WTC11 (cell line): ENCODE data around the gene CHST13. TPM values are rescaled to one million over a fixed set of nuclear protein-coding genes. Genes with fewer than 3 reads are reported as not detected.

ENCODE experiments used
- ATAC-seq: fragments of 200-7000 bp; cut with Tn5 transposase; 2 replicates; pipeline ENCODE4 v1.10.0; 2021; ENCODE audit warnings: mild to moderate bottlenecking, moderate library complexity
- CTCF ChIA-PET: fragments of 300-600 bp; sonication (Branson Sonifier 250); formaldehyde crosslinking; loops from one replicate; lab custom pipeline; 2021; ENCODE audit warnings: antibody characterized with exemption; lab: Charles Lee
- POLR2A ChIA-PET: fragments of 350-600 bp; sonication (Branson Sonifier 250); formaldehyde crosslinking; loops from one replicate; lab custom pipeline; 2021; ENCODE audit warnings: antibody characterized with exemption; lab: Charles Lee
- DNase-seq: peaks from one replicate; pipeline ENCODE4 v3.0.0; 2021; ENCODE audit warnings: low spot score
- H3K27ac Mint-ChIP-seq: 2 replicates; pipeline ENCODE4 v1.8.0; 2021; ENCODE audit warnings: mixed read lengths
- H3K27me3 Mint-ChIP-seq: 2 replicates; pipeline ENCODE4 v1.8.0; 2021; ENCODE audit warnings: low read depth, mild to moderate bottlenecking, moderate library complexity, mixed read lengths
- H3K36me3 Mint-ChIP-seq: 2 replicates; pipeline ENCODE4 v1.8.0; 2021; ENCODE audit warnings: mixed read lengths
- H3K4me1 Mint-ChIP-seq: 2 replicates; pipeline ENCODE4 v1.8.0; 2022; ENCODE audit warnings: mixed read lengths
- H3K4me3 Mint-ChIP-seq: 2 replicates; pipeline ENCODE4 v1.8.0; 2021; ENCODE audit warnings: mild to moderate bottlenecking, moderate library complexity, mixed read lengths
- H3K9me3 Mint-ChIP-seq: 2 replicates; pipeline ENCODE4 v1.8.0; 2021; ENCODE audit warnings: mixed read lengths
- CDX4 ChIP-seq: fragments of 250-450 bp; sonication (Bioruptor Pico); IDR thresholded peaks from 2 replicates; pipeline ENCODE4 v1.9.0; 2021; ENCODE audit warnings: moderate library complexity, mild to moderate bottlenecking, inconsistent platforms, borderline replicate concordance
- CREM ChIP-seq: sonication (generic); formaldehyde crosslinking; IDR thresholded peaks from 2 replicates; pipeline ENCODE4 v1.8.1; 2022; ENCODE audit warnings: mild to moderate bottlenecking, missing genetic modification reagents, moderate library complexity
- FOXK1 ChIP-seq: sonication (generic); formaldehyde crosslinking; IDR thresholded peaks from 2 replicates; pipeline ENCODE4 v1.8.0; 2022; ENCODE audit warnings: mild to moderate bottlenecking, moderate library complexity, missing genetic modification reagents
- FOXP4 ChIP-seq: sonication (generic); formaldehyde crosslinking; IDR thresholded peaks from 2 replicates; pipeline ENCODE4 v1.8.0; 2022; ENCODE audit warnings: mild to moderate bottlenecking, missing genetic modification reagents
- PRDM15 ChIP-seq: sonication (generic); formaldehyde crosslinking; IDR thresholded peaks from 2 replicates; pipeline ENCODE4 v1.8.0; 2022; ENCODE audit warnings: missing genetic modification reagents
- RORB ChIP-seq: fragments of 250-450 bp; sonication (Bioruptor Pico); IDR thresholded peaks from 2 replicates; pipeline ENCODE4 v1.9.0; 2021; ENCODE audit warnings: mild to moderate bottlenecking
- SP1 ChIP-seq: sonication (generic); formaldehyde crosslinking; conservative IDR thresholded peaks from 2 replicates; pipeline ENCODE4 v1.8.1; 2022; ENCODE audit warnings: missing genetic modification reagents
- ZNF232 ChIP-seq: sonication (generic); formaldehyde crosslinking; IDR thresholded peaks from 2 replicates; pipeline ENCODE4 v1.8.0; 2022; ENCODE audit warnings: mild to moderate bottlenecking, missing genetic modification reagents
- total RNA-seq: library from RNA; stranded (reverse); gene quantifications from 3 replicates; pipeline ENCODE4 v1.2.3, GENCODE V29; 2021
- TF ChIP-seq, protein P1 (sequence below): sonication (generic); formaldehyde crosslinking; IDR thresholded peaks from 2 replicates; pipeline ENCODE4 v1.8.1; 2023; ENCODE audit warnings: mild to moderate bottlenecking, missing genetic modification reagents, moderate library complexity
- TF ChIP-seq, protein P2 (sequence below): sonication (generic); formaldehyde crosslinking; IDR thresholded peaks from 2 replicates; pipeline ENCODE4 v1.8.0; 2023; ENCODE audit warnings: mild to moderate bottlenecking, missing genetic modification reagents
- TF ChIP-seq, protein P3 (sequence below): sonication (generic); formaldehyde crosslinking; IDR thresholded peaks from 2 replicates; pipeline ENCODE4 v1.8.1; 2022; ENCODE audit warnings: mild to moderate bottlenecking, moderate library complexity, missing genetic modification reagents

Gene CHST13
- total RNA-seq, 1 experiment from 2014 or later = 4.1 TPM

- Mint-ChIP-seq H3K27me3 (no peaks in the 10 kb centered on the region), H3K9me3 (no peaks in the 10 kb centered on the region), H3K27ac (peak within 1 kb of the TSS; percentile 61), H3K36me3 (peaks cover 13% of the 10 kb centered on the region), H3K4me1 (peaks cover 39% of the 10 kb centered on the region), H3K4me3 (peak within 1 kb of the TSS; percentile 89)
- TF ChIP-seq SP1 (CRISPR knock-in tag) = peak; percentile 71
- TF ChIP-seq FOXK1 (CRISPR knock-in tag) = 0 out of 2 replicates have a peak, but pooled peaks have one; percentile 17
- TF ChIP-seq, protein P1, sequence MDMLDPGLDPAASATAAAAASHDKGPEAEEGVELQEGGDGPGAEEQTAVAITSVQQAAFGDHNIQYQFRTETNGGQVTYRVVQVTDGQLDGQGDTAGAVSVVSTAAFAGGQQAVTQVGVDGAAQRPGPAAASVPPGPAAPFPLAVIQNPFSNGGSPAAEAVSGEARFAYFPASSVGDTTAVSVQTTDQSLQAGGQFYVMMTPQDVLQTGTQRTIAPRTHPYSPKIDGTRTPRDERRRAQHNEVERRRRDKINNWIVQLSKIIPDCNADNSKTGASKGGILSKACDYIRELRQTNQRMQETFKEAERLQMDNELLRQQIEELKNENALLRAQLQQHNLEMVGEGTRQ (CRISPR knock-in tag) = 0 out of 2 replicates have a peak, but pooled peaks have one; percentile 5
- TF ChIP-seq, protein P2, sequence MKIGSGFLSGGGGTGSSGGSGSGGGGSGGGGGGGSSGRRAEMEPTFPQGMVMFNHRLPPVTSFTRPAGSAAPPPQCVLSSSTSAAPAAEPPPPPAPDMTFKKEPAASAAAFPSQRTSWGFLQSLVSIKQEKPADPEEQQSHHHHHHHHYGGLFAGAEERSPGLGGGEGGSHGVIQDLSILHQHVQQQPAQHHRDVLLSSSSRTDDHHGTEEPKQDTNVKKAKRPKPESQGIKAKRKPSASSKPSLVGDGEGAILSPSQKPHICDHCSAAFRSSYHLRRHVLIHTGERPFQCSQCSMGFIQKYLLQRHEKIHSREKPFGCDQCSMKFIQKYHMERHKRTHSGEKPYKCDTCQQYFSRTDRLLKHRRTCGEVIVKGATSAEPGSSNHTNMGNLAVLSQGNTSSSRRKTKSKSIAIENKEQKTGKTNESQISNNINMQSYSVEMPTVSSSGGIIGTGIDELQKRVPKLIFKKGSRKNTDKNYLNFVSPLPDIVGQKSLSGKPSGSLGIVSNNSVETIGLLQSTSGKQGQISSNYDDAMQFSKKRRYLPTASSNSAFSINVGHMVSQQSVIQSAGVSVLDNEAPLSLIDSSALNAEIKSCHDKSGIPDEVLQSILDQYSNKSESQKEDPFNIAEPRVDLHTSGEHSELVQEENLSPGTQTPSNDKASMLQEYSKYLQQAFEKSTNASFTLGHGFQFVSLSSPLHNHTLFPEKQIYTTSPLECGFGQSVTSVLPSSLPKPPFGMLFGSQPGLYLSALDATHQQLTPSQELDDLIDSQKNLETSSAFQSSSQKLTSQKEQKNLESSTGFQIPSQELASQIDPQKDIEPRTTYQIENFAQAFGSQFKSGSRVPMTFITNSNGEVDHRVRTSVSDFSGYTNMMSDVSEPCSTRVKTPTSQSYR (CRISPR knock-in tag) = no peak
- TF ChIP-seq PRDM15 (CRISPR knock-in tag) = peak; percentile 89
- TF ChIP-seq CDX4 (CRISPR knock-in tag) = no peak
- TF ChIP-seq CREM (CRISPR knock-in tag) = peak; percentile 51; the same call in 1 of the 2 replicates
- peak; percentile 80; the same call in 1 of the 2 replicates for TF ChIP-seq ZNF232 (CRISPR knock-in tag)
- TF ChIP-seq, protein P3, sequence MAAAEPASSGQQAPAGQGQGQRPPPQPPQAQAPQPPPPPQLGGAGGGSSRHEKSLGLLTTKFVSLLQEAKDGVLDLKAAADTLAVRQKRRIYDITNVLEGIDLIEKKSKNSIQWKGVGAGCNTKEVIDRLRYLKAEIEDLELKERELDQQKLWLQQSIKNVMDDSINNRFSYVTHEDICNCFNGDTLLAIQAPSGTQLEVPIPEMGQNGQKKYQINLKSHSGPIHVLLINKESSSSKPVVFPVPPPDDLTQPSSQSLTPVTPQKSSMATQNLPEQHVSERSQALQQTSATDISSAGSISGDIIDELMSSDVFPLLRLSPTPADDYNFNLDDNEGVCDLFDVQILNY (CRISPR knock-in tag) = peak; percentile 73; the same call in 1 of the 2 replicates
- TF ChIP-seq FOXP4 = 0 out of 2 replicates have a peak, but pooled peaks have one; percentile 3
- TF ChIP-seq RORB (CRISPR knock-in tag) = no peak
- peak; percentile 81 for ATAC-seq
- peak; percentile 90 for DNase-seq
- ChIA-PET POLR2A (interaction anchor here (1.7 kb wide), 1 partner anchor 19 kb away, joined by 4 read pairs; no protein-coding TSS in a partner anchor), CTCF (interaction anchor here (0.9 to 2.0 kb wide), 11 partner anchors 9 to 343 kb away, joined by 3 to 18 read pairs (median 6); partner anchors contain the start of genes CFAP100 and CHST13)
Measured at GRCh38 chr3:126475413-126476114, 48.4 kb upstream of the CHST13 start, which contains the start of gene ZXDC. Gene ZXDC (minus strand): TSS chr3:126475891. CDS start chr3:126475865, 26 bp downstream.
